K562 (cell line): Measurements from ENCODE around the gene BTBD3. TPM values are rescaled to one million over a fixed set of nuclear protein-coding genes. Genes with fewer than 3 reads are reported as not detected.

ENCODE experiments used
- ATAC-seq: fragments of 200-7000 bp; cut with Tn5 transposase; 3 replicates; pipeline ENCODE4 v1.9.1; 2020; ENCODE audit warnings: moderate library complexity
- BruUV-seq: library from RNA; stranded (reverse); fragments of 400-500 nt; replicated peaks from 2 replicates; lab custom pipeline; 2021; lab: Mats Ljungman, UMichigan
- CTCF ChIA-PET: fragments of 300-600 bp; formaldehyde crosslinking; extraction: SDS; loops from one replicate; lab custom pipeline; 2021; ENCODE audit warnings: low intra/inter-chr PET ratio; lab: Yijun Ruan, JAX
- POLR2A ChIA-PET: fragments of 300-600, 350-650 bp; sonication (Branson Sonifier 250); formaldehyde crosslinking; extraction: SDS; loops from one replicate; lab custom pipeline; 2021; ENCODE audit warnings: antibody characterized with exemption, inconsistent platforms; lab: Yijun Ruan, JAX
- DNase-seq, 4 experiments: peaks; one replicate each; pipeline versions ENCODE4 v3.0.0 to v3.0.0-alpha.2; 2011 to 2018; ENCODE audit warnings: low spot score in 3 of 4, mixed read lengths in 3 of 4; ENCODE audit errors: extremely low read depth in 1 of 4
- FAIRE-seq: peaks from 2 replicates; lab custom pipeline; 2011; peaks lifted over from hg19 to GRCh38; lab: Jason Lieb, UNC
- H2AFZ ChIP-seq: 2 replicates; pipeline ENCODE4 v1.6.0; 2011; ENCODE audit warnings: low read depth, low read length, control low read depth, inconsistent platforms
- H3K27ac ChIP-seq: fragments of 200-600 bp; 3 replicates; pipeline ENCODE4 v1.8.0; 2011; ENCODE audit warnings: low read depth, mild to moderate bottlenecking, control low read depth, inconsistent platforms, low read length, moderate library complexity, mixed read lengths; ENCODE audit errors: extremely low read depth
- H3K27me3 ChIP-seq, 2 experiments: fragments of 300-600 bp in 1 of 2; 2 replicates in 1 of 2; 3 replicates in 1 of 2; pipeline versions ENCODE4 v1.6.0 to v1.8.0; 2011; ENCODE audit warnings: inconsistent platforms in 2 of 2, low read length in 2 of 2, mild to moderate bottlenecking in 1 of 2, mixed read lengths in 1 of 2, moderate library complexity in 1 of 2; ENCODE audit not compliant: control insufficient read depth in 2 of 2, insufficient read depth in 2 of 2
- H3K36me3 ChIP-seq: fragments of 300-600 bp; 3 replicates; pipeline ENCODE4 v1.8.0; 2011; ENCODE audit warnings: mild to moderate bottlenecking, low read length, inconsistent platforms; ENCODE audit not compliant: control insufficient read depth, insufficient read depth
- H3K4me1 ChIP-seq, 2 experiments: fragments of 200-600 bp in 1 of 2; replicated peaks in 1 of 2; 2 replicates in 1 of 2; 3 replicates in 1 of 2; pipeline versions ENCODE4 v1.5.1 to v1.8.0; 2011; ENCODE audit warnings: inconsistent platforms in 2 of 2, low read length in 2 of 2, mild to moderate bottlenecking in 1 of 2, mixed read lengths in 1 of 2, moderate library complexity in 1 of 2; ENCODE audit not compliant: control insufficient read depth in 2 of 2, insufficient read depth in 2 of 2
- H3K4me2 ChIP-seq: 2 replicates; pipeline ENCODE4 v1.6.1; 2011; ENCODE audit warnings: low read length, control low read depth, inconsistent platforms, mixed read lengths; ENCODE audit not compliant: insufficient read depth
- H3K4me3 ChIP-seq: fragments of 200-600 bp; sonication (generic), shearing (Covaris generic); 2 replicates; pipeline ENCODE4 v1.5.1; 2016; ENCODE audit warnings: control low read depth, inconsistent platforms
- H3K79me2 ChIP-seq: fragments of 200-600 bp; 3 replicates; pipeline ENCODE4 v1.8.0; 2011; ENCODE audit warnings: low read length, inconsistent platforms; ENCODE audit not compliant: control insufficient read depth, insufficient read depth
- H3K9ac ChIP-seq, 2 experiments: 2 replicates each; pipeline versions ENCODE4 v1.6.0 to v1.6.1; 2011; ENCODE audit warnings: low read depth in 2 of 2, low read length in 2 of 2, control low read depth in 1 of 2, inconsistent platforms in 1 of 2, mild to moderate bottlenecking in 1 of 2, mixed read lengths in 1 of 2; ENCODE audit not compliant: insufficient read depth in 1 of 2
- H3K9me1 ChIP-seq: one replicate; pipeline ENCODE4 v1.6.0; 2011; ENCODE audit warnings: inconsistent platforms, mild to moderate bottlenecking, low read length, moderate library complexity; ENCODE audit not compliant: control insufficient read depth, insufficient read depth
- H3K9me3 ChIP-seq: replicated peaks from 2 replicates; pipeline ENCODE4 v1.5.1; 2011; ENCODE audit warnings: low read depth, low read length, inconsistent platforms; ENCODE audit not compliant: control insufficient read depth, insufficient read depth
- H4K20me1 ChIP-seq: replicated peaks from 2 replicates; pipeline ENCODE4 v1.6.1; 2011; ENCODE audit warnings: low read length, inconsistent platforms, mixed read lengths; ENCODE audit not compliant: control insufficient read depth, insufficient read depth
- CHD4 ChIP-seq: fragments of 200-600 bp; sonication (generic); IDR thresholded peaks from 3 replicates; pipeline ENCODE4 v1.6.1; 2012; ENCODE audit warnings: low read depth, mild to moderate bottlenecking, mixed read lengths, low read length, inconsistent platforms; ENCODE audit not compliant: insufficient read depth, insufficient replicate concordance, poor library complexity, severe bottlenecking
- RBBP5 ChIP-seq: fragments of 200-600 bp; sonication (generic); IDR thresholded peaks from 2 replicates; pipeline ENCODE4 v1.6.1; 2012; ENCODE audit warnings: borderline replicate concordance, mild to moderate bottlenecking, low read length, control low read depth, inconsistent platforms; ENCODE audit not compliant: insufficient read depth, poor library complexity, severe bottlenecking
- TARDBP ChIP-seq: fragments of 450-650 bp; IDR thresholded peaks from 2 replicates; pipeline ENCODE4 v1.6.1; 2016
- ZNF785 ChIP-seq: fragments of 250-450 bp; sonication (Bioruptor Pico); IDR thresholded peaks from 2 replicates; pipeline ENCODE4 v1.4.0; 2020; ENCODE audit warnings: mild to moderate bottlenecking
- WGBS: fragments of 100-300 bp; shearing (Covaris generic); methylation state at CpG from one replicate; pipeline ENCODE4 v1.1.6; 2016; ENCODE audit warnings: low coverage, mixed read lengths; ENCODE audit not compliant: insufficient coverage; ENCODE audit errors: missing lambda C conversion rate; 5-methylcytosine and 5-hydroxymethylcytosine counted together
- in situ Hi-C: fragments of 300-500 bp; cut with MboI; formaldehyde crosslinking; loops from 4 replicates; pipeline ENCODE4 v1.15.0; 2018; ENCODE audit warnings: inconsistent platforms, mixed read lengths
- intact Hi-C: fragments of 100-400 bp; cut with micrococcal nuclease; formaldehyde crosslinking; loops from 2 replicates; pipeline ENCODE4 v1.14.2; 2022
- polyA plus RNA-seq, 8 experiments: library from polyadenylated mRNA; depleted of rRNA in 4 of 8; stranded (reverse) in 5 of 8; unstranded in 3 of 8; fragments of >200 nt; fragmentation: Nextera tagmentation in 2 of 8; fragmentation: Illumina TruSeq in 1 of 8; extraction: Ambion mirVana in 2 of 8; extraction: Trizol in 1 of 8; gene quantifications; 2 replicates each; pipeline versions ENCODE4 v1.2.1 to v1.2.3, GENCODE V29; 2011 to 2014; ENCODE audit warnings: inconsistent platforms in 1 of 8, missing spikeins in 1 of 8
- total RNA-seq, 7 experiments: library from RNA; depleted of rRNA in 6 of 7; stranded (reverse); fragments of >200 nt in 6 of 7; fragmentation: Illumina TruSeq in 2 of 7; extraction: Trizol in 2 of 7; gene quantifications; 2 replicates each; pipeline versions ENCODE4 v1.2.1 to v1.2.3, GENCODE V29; 2011 to 2021; ENCODE audit warnings: low replicate concordance in 1 of 7
- TF ChIP-seq, protein P1 (sequence below): fragments of 450-650 bp; formaldehyde crosslinking; IDR thresholded peaks from 2 replicates; pipeline ENCODE4 v1.4.0; 2022; ENCODE audit warnings: missing genetic modification characterization

BTBD3 gene
- total and polyA plus RNA-seq, 9 of the 15 experiments (the other 6 are each of a cell fraction or from before 2014, with no cell fraction given), result 1.8 to 11.4 (median 6.4) TPM

DNA sequence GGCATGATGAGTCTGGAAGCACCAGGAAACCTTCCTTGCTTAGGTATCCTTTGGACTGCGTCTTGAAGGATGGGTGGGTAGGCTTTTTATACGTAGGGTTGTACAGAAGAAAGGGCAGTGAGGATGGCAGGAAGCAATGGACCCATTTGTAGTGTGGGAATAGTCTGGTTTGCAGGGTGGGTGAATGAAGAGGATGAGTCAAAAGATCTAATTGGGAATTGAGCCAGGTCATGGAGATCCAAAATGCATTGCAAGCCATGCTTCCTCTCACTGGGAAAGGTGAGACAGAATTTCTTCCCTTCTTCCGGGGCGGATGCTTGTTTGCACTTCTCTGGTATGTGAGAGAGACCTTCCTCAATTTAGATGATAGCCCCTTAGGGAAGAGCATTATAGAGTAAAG is 10.1 kb upstream of the BTBD3 start:
- POLR2A ChIA-PET, result no interaction called here
- no peak overlapping the region for H3K4me3 ChIP-seq
- no peak overlapping the region for H3K4me2 ChIP-seq
- H3K9me1 ChIP-seq, result no peaks in the 10 kb centered on the region
- H3K4me1 ChIP-seq, result no peaks in the 10 kb centered on the region
- no peak overlapping the region for H3K9ac ChIP-seq
- H4K20me1 ChIP-seq, result no peaks in the 10 kb centered on the region
- CTCF ChIA-PET, result no interaction called here
- no peak overlapping the region for H3K27ac ChIP-seq
- intact Hi-C loops, result no loop called here
- no peak for TF ChIP-seq RBBP5
- TF ChIP-seq TARDBP, result no peak
- no peak for TF ChIP-seq ZNF785 (CRISPR knock-in tag)
- TF ChIP-seq, protein P1, sequence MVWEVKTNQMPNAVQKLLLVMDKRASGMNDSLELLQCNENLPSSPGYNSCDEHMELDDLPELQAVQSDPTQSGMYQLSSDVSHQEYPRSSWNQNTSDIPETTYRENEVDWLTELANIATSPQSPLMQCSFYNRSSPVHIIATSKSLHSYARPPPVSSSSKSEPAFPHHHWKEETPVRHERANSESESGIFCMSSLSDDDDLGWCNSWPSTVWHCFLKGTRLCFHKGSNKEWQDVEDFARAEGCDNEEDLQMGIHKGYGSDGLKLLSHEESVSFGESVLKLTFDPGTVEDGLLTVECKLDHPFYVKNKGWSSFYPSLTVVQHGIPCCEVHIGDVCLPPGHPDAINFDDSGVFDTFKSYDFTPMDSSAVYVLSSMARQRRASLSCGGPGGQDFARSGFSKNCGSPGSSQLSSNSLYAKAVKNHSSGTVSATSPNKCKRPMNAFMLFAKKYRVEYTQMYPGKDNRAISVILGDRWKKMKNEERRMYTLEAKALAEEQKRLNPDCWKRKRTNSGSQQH (CRISPR knock-in tag), result no peak
- no peak for TF ChIP-seq CHD4
- TF ChIP-seq, all 486 proteins: peak for 0
- H3K27me3 ChIP-seq, result no peaks in the 10 kb centered on the region
- FAIRE-seq, result no peak
- no peaks in the 10 kb centered on the region for H3K36me3 ChIP-seq
- in situ Hi-C loops, result no loop called here
- DNase-seq, result no peak
- H3K9me3 ChIP-seq, result no peaks in the 10 kb centered on the region
- BruUV-seq, result no TSS peak
- H2AFZ ChIP-seq, result no peak overlapping the region
- H3K79me2 ChIP-seq, result no peaks in the 10 kb centered on the region
- ATAC-seq, result no peak
- 15% methylated on average over 4 of the region's 4 CpGs for WGBS
